Measurements from ENCODE around the gene ZC2HC1C. TPM values are rescaled to one million over a fixed set of nuclear protein-coding genes. Genes with fewer than 3 reads are reported as not detected.
"Not testable (repeated sequence)": the region's sequence is repeated elsewhere in the genome, so short reads cannot be mapped to it uniquely, and the experiment has no call there.

ZC2HC1C gene
- total RNA-seq, 1 donor from 2014 or later, result 0.62 TPM

DNA sequence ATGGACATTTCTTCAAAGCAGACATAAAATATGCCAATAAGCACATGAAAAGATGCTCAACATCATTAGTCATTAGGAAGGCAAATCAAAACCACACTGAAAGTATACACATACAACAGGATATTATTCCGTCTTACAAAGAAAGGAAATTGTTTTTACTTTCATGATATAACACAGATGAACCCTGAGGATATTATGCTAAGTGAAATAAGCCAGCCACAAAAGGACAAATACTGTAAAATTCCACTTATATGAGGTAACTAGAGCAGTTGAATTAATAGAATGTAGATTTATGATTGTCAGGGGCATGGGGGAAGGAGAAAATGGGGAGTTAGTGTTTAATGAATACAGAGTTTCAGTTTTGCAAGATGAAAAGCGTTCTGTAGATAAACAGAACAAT, 9.8 kb upstream of the ZC2HC1C start:
- DNase-seq, result no peak

DNA sequence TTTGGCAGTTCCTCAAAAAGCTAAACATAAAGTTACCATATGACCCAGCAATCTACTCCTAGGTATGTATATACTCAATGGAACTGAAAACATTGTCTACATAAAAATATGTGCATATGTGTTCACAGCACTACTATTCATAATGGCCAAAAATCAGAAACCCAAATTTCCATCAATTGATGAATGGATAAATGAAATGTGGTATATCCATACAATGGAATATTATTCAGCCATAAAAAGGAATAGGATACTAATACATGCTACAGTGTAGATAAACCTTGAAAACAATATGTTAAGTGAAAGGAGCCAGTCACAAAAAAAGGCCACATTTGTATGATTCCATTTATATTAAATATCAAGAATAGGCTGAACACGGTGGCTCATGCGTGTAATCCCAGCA, 9.0 kb upstream of the ZC2HC1C start:
- no peak for DNase-seq

DNA sequence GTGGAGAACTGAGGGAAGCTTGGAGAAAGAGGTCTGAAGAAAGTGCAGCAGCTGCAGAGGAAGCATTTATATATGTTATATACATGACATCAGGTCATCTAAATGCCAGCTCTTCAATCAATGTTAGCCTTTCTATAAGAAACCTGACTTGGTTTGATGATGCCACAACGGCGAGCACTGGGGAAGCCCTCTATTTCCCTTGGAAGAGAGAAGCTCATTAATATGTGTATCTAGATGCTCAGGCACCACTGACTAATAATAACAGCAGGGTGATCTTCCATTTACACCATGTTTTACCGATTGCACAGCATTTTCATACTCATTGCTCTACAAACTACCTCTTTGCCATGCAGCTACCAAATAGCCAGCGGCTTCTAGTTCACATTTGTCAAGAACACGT, 6.4 kb upstream of the ZC2HC1C start:
- DNase-seq, result no peak

- peak; percentile 97 for DNase-seq
These were observed 5.8 kb upstream of the ZC2HC1C start, which contains the start of gene ACYP1 for GRCh38 chr14:75063491-75064204. ACYP1 (minus strand) TSS chr14:75064024; CDS start chr14:75063553, 471 bp downstream.

- DNase-seq, result no peak
These were observed 5.3 kb upstream of the ZC2HC1C start for GRCh38 chr14:75064205-75064567.

DNA sequence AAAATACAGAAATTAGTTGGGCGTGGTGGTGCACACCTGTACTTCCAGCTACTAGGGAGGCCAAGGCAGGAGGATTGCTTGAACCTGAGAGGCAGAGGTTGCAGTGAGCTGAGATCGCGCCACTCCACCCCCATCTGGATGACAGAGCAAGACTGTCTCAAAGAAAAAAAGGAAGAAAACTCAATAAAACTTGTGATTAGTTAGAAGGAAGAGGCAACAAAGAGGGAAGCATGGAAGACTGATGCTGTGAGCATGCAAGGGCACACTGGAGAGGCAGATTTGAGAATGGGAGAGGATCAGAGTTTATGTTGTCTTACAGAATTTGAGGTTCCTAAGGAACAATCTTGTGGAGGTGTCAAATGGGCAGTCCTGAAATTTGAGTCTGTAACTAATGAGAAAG, 2.8 kb upstream of the ZC2HC1C start:
- DNase-seq, result no peak

DNA sequence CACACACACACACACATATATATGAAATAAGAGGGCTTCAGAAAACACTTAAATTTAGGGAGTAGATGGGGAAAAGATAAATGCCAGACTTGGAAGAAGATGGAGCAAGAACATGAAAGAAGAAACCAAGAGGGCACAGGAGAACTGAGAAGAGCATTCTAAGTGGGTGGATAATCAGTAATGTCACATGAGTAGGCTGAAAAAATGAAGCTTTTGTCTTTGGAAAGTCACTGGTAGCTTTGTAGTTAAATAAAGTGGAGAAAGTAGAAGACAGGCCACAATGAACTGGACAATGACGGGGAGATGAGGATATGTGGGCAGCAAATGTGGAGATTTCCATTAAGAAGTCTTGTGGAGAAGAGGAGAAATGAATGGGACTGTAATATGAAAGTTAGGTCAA, 2.2 kb upstream of the ZC2HC1C start:
- DNase-seq, result no peak

- not testable (repeated sequence) for DNase-seq
These were observed 1.7 kb upstream of the ZC2HC1C start for GRCh38 chr14:75067765-75068164.

- DNase-seq, result peak; percentile 66
These were observed 934 bp upstream of the ZC2HC1C start for GRCh38 chr14:75068294-75069120.

DNA sequence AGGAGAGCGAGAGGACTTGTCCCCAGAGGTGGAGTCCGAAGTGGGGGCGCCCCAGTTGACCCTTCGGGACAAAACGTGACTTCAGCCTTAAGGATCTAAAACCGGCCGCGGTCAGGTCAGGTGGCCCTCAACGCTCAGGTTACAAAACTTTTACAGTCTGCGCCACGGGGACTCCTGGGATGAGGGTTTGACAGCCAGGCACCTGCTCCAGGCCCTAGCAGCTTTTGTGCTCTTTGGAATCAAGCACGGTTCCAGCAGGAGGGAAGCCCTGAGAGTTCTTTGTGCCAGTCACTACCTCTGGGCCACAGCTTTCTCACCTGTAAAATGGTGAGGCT, 337 bp downstream of the ZC2HC1C start:
- DNase-seq, result no peak

DNA sequence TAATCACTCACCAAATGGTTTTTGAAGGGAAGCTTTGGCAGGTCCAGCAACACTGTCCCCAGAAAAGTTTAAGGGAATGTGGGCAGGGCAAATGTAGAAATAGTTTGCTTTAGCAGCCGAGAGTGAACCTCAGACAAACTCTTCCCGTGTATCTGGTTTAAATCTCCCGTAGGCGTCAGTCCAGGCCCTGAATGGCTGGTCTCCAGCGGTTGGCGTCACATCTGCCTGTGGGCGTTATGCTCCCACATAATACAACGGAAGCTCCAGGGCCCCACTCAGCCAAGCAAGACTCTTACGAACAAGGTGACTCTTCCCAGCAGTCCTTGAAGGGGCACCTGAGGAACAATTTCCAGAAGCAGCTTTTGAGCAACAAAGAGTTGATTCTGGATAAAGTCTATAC, 942 bp downstream of the ZC2HC1C start:
- peak; percentile 70 for DNase-seq

DNA sequence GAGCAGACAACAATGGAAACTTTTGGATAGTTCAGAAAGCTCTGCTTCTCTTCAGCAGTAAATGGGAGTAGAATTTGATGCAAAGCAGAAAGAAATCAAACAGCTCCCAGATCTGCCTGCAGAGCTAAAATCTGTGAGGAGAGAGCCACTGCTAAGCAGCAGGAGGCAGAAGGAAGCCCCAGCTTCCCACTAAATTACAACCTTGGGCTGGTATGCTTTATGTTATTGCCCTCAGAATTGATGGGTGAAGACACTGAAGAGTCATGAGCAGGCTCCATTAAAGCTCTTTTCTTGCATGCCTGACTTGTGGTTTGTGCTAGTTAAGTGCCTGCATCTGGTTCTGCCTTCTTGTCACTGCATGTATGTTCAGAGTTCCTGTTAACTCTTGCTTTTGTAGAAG, 8.4 kb downstream of the ZC2HC1C start:
- DNase-seq, result peak; percentile 40

GRCh38 chr14:75079521-75079920, 10.1 kb downstream of the ZC2HC1C start:
- no peak for DNase-seq

GRCh38 chr14:75081660-75082229, 12.3 kb downstream of the ZC2HC1C start:
- peak; percentile 63 for DNase-seq

DNA sequence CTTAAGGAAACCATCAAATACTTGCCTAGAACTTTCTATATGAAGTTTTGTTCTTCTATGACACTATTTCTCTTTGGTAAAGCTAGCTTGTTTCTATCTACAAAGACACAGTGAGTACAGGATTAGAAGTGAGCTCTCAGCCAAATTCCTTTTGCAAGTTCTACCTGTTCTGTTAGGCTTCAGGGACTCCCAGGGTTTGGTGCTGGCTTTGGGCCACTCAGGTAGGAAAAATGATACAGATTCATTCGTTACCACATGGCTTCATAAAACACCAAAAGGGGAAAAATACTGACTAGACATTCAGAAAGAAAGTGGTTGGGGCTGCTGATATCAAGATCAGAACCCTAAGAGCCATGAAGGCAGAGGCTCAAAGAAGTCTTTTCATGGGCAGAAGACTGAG, 13.8 kb downstream of the ZC2HC1C start:
- DNase-seq, result no peak

GRCh38 chr14:75084513-75084912, 15.1 kb downstream of the ZC2HC1C start:
- DNase-seq, result no peak

- DNase-seq, result no peak
These were observed 18.7 kb downstream of the ZC2HC1C start for GRCh38 chr14:75088153-75088552.

GRCh38 chr14:75088566-75089373, 19.3 kb downstream of the ZC2HC1C start:
- peak; percentile 85 for DNase-seq

GRCh38 chr14:75090353-75090752, 20.9 kb downstream of the ZC2HC1C start:
- no peak for DNase-seq

DNA sequence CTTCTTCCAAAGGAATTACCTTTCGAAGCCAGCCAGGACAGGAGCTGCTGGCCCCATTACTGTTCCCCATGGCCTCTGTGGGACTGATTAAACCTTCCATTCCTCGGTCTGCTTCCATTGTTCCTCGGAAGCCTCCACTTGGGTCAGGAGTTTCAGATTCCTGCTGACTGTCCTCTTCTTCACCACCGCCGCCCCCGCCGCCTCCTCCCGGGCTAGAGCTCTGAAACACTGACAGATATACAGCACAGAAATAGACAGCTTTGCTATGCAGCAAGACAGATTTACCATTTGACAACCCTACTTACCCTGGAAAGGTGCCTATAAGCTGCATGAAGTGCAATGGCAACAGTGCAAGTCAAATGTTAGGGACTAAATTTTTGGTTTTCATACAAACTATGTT, 21.8 kb downstream of the ZC2HC1C start:
- no peak for DNase-seq

GRCh38 chr14:75092698-75093097, 23.3 kb downstream of the ZC2HC1C start:
- no peak for DNase-seq

DNA sequence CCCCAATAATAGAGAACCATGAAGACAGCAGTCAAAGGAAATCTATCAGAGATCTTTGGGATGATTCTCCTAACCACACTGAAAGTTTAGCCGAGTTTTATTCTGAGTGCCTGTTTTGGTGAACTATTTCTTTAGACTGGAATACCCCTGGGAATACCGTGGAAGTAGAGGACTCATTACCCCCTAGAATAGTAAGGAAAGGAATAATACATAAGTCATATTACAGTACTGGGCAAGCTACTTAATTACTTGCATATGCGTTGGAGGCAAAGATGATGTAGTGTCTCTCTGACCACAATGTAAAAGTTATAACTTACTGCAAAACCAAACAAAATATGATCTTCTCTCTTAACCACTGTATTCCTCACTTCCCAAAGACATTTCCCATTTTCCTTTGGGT, 25.5 kb downstream of the ZC2HC1C start:
- DNase-seq, result no peak

DNA sequence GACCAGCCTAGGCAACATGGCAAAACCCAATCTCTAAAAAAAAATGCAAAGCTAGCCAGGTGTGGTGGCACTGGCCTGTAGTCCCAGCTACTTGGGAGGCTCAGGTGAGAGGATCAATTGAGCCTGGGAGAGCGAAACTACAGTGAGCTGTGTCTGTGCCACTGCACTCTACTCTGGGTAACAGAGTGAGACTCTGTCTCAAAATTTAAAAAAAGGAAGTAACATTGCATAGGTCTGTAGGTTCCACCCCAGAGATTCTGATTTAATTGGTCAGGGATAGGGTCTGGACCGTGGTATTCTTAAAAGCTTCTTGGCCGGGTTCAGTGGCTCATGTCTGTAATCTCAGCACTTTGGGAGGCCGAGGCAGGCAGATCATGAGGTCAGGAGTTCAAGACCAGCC, 26.2 kb downstream of the ZC2HC1C start:
- DNase-seq, result no peak

Data from tongue (tissue), 2 donors.